GM19240 (cell line): ENCODE measurements around the gene IL27RA.
A peak's percentile ranks its signal among the peaks of the same experiment; 100 is the strongest.

Experiments
- DNase-seq: peaks from one replicate; pipeline ENCODE4 v3.0.0; 2011; ENCODE audit warnings: low spot score; ENCODE audit not compliant: insufficient read length

The IL27RA gene

GRCh38 chr19:14031719-14032480, at the start of gene IL27RA:
Gene IL27RA, plus strand, starts transcription at chr19:14031762. Its CDS starts 111 bp downstream, at chr19:14031873.
- peak; percentile 76 for DNase-seq

GRCh38 chr19:13981988-13982501, 49.5 kb upstream of the IL27RA start:
- no peak for DNase-seq

DNA sequence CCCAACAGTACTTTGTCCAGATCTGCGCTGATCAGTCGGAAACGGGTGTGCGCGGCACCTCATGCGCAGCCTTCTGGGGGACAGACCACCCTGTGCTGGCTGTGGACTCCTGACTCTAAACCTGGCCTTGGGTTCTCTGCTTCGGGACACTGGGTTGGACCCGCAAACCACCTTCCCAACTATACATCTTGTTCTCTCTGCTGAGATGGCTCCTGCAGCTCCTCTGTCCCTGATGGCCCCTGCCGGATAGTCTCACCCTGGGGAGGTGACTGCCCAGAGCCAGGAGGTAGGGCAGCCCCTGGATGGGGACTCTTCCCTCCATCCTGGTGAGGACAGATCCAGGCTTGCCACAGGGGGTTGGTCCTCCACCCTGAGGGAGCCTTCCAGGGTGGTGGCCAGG, 48.8 kb upstream of the IL27RA start:
- DNase-seq = no peak

GRCh38 chr19:13983213-13983889, 48.2 kb upstream of the IL27RA start:
- DNase-seq = no peak

GRCh38 chr19:13984186-13984585, 47.4 kb upstream of the IL27RA start:
- DNase-seq = no peak

GRCh38 chr19:13984875-13985741, 46.5 kb upstream of the IL27RA start:
- no peak for DNase-seq

DNA sequence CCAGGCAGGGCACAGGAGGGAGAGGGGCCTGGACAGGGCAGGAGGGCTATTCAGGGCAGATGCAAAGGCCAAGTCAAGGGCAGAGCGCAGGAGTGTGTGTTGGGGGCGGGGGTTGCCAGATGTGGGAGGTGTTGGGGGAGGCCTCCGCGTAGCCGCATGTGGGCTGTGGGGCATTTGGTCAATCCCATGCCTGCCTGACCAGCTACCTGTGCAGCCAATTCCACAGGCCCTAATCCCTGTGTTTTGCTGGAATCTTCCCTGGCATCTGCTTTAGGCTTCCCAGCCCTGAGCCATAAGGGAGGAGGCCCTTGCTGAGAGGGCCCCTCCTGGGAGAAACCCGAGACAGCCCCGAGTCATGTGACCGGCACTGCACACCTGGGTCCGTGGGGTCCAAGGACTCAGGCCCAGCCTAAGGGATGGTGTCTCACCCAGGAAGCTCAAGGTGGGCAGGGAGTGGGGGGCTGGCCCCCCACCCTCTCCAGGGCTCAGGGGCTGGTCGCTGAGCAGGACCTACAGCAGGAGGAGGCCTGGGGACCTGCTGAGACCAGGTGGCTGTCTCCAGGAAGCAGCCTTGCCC, 45.7 kb upstream of the IL27RA start:
- no peak for DNase-seq

GRCh38 chr19:13986348-13986904, 45.1 kb upstream of the IL27RA start:
- peak; percentile 100 for DNase-seq

DNA sequence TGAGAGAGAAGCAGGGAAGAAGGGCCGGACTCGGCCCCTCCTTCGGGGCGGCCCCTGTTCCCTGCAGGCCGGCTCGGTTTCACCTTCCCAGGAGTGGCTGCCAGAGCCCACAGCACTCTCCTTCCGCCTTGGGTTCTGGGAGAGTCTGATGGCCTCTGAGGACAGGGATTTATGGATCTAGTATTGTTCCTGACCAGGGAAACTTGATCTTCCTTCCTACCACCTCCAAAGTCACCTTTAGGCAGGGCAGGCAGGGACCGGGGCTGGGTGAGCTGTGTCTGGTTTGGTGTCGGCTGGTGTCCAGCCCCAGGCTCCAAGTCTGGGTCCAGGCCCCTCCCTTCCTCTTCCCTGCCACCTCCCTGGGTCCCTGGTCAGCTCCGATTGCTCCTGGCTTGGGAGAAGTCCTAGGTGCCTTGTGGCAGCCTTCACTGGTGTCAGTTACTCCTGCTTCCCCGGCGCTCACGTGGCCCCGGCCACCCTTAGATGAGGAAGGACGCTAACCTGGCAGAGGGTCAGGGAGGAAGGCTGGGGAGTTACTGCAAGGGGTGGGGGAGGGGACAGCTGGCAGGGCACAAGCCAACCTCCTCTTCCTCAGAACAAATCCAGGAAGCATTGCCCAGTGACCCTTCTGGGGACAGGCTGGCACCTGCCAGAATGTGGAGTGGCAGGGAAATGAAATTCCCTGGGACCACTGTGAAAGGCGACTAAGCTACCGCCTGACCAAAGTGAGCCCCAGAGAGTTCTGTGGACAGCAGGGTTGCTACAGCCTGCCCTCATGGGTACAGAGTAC, 44.3 kb upstream of the IL27RA start:
- DNase-seq = no peak

DNA sequence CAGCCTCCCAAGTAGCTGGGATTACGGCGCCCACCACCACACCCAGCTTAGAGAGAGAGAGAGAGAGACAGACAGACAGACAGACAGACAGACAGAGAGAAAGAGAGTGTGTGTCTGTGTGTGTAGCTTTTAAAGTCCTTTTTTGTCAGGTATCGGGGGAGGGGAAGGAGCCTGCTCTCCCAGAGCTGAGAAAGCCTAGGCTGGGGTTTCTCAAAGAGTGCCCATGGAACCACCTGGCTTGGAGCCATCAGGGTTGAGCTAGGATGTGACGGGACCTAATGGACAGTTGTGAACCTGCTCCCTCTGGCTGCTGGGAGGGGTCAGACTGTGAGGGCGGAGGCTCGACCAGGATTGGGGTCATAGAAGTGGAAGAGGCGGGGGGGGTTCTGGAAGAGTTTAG, 42.1 kb upstream of the IL27RA start:
- DNase-seq = no peak

- DNase-seq = no peak
These were observed 41.5 kb upstream of the IL27RA start for GRCh38 chr19:13990085-13990484.

- DNase-seq = peak; percentile 1
These were observed 39.5 kb upstream of the IL27RA start for GRCh38 chr19:13992025-13992424.

DNA sequence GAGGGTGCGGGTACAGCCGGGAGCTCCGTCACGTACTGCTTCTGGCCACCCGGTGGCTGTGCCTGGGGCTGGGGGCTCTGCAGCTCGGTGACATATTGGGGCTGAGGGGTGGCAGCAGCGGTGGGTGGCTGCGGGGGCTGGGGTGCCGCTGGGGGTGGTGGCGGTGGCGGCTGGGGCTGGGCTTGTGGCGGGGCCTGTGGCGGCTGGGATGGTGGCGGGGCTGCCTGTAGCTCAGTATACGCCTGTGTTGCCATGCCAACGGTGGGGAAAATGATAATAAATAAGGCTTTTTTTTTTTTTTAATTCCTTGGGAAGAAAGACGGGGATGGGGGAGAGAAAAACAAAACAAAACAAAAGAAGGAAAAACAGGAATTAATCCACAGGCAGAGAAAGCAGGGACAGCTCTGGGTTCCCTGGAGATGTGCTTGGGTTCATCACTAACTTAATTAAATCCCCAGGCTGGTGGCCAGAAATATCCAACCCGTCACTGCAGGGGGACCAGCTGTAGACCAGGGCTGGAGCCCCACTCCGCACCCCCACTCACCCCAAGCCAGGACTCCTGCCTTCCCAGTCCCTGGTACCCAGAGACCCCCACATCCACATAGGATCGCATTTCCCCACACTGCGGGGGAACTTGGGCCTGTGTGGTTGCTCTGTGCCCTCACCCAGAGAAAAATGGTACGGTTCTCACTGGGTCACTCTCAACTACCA, 37.8 kb upstream of the IL27RA start:
- no peak for DNase-seq

DNA sequence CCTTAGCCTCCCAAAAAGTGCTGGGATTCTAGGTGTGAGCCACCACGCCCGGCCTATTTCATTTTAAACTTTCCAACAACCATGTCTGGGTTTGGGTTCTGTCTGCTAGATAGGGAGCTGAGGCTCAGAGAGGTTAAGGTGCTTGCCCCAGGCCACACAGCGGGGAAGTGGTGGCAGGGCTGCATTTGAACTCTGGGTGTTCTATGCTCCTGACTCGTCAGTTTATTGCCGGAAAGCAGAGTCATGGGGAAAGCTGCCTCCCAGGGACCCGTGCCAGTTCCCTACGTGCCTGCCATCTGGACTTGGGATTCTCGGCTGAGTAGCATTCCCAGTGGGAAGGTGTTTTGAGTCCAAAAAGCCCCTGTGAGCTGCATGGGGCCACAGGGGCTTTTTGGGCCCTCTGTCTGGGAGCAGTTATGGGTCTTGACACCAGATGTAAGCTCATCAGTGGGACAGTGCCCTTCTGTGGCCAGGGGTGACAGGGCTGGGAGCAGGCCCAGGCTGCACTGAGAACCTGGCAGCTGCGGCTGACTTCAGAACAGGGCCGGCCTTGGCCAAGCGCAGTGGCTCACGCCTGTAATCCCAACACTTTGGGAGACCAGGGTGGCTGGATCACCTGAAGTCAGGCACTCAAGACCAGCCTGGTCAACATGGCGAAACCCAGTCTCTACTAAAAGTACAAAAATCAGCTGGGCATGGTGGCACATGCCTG, 36.4 kb upstream of the IL27RA start:
- no peak for DNase-seq

GRCh38 chr19:13995878-13996765, 35.4 kb upstream of the IL27RA start:
- DNase-seq = no peak

DNA sequence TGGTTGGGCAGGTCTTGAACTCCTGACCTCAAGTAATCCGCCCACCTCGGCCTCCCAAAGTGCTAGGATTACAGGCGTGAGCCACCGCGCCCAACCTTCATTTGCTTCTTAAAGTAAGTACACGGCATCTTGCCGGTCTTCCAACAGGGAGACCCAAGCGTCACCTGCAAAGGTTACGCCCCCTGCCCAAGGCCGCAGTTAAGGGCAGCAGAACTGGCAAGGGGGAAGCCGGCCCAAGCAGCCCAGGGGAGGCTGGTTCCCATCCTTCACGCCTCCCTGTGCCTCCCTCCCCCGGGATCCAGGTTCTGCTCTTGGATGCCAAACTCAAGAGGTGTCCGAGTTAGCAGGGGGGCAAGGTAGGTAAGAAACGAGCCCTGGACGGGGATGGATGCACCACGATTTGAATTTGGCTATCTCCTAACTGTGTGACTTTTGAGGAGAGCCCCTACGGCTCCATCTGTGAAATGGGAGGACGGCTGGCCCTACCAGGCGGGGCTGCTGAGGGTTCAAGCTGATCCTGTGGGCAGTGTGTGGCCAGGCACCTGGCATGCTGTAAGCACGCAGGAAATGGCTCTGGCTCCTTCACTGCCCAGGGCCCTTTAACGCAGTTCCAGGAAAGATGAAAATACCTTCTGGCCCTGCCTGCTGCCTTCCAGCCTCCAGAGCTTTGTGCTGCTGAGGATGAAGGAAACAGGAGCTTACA, 34.5 kb upstream of the IL27RA start:
- DNase-seq = no peak

- no peak for DNase-seq
These were observed 34.0 kb upstream of the IL27RA start for GRCh38 chr19:13997631-13997962.

DNA sequence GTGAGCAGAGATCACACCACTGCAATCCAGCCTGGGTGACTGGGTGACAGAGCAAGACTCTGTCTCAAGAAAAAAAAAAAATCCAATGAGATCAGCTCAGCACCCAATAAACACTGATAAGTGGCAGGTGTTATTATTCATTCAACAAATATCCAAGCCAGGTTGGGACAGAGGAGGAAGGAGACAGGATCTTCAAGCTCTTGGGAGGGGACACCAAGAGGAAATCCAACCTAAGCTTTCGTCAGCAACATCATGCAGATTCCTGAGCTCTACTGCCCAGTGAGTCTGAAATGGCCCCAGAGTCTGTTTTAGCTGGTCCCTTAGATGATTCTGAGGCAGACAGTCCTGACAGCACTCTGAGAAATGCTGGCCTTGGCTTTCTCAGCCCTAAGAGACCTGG, 33.1 kb upstream of the IL27RA start:
- no peak for DNase-seq
